IMR-90 (cell line): Measurements from ENCODE around the gene KCNMA1. TPM values are rescaled to one million over a fixed set of nuclear protein-coding genes. Genes with fewer than 3 reads are reported as not detected.
A peak's percentile ranks its signal among the peaks of the same experiment; 100 is the strongest.

Experiments used
- ATAC-seq: fragments of 200-7000 bp; cut with Tn5 transposase; 2 replicates; pipeline ENCODE4 v1.9.1; 2020; ENCODE audit warnings: low read depth, mild to moderate bottlenecking, moderate library complexity
- BruUV-seq: library from RNA; stranded (reverse); fragments of 400-500 nt; replicated peaks from 2 replicates; lab custom pipeline; 2021; lab: Mats Ljungman, UMichigan
- CTCF ChIA-PET: fragments of 300-600 bp; formaldehyde crosslinking; extraction: SDS; loops from one replicate; lab custom pipeline; 2021; ENCODE audit warnings: antibody characterized with exemption; lab: Yijun Ruan, JAX
- POLR2A ChIA-PET: fragments of 300-600 bp; sonication (Branson Sonifier 250); formaldehyde crosslinking; loops from one replicate; lab custom pipeline; 2022; ENCODE audit warnings: antibody characterized with exemption; ENCODE audit not compliant: unreplicated experiment; lab: Charles Lee
- DNase-seq: peaks from one replicate; pipeline ENCODE4 v3.0.0; 2013
- H2AFZ ChIP-seq: replicated peaks from 2 replicates; pipeline ENCODE3; 2013; ENCODE audit warnings: low read length, mild to moderate bottlenecking; ENCODE audit not compliant: poor library complexity
- H2AK5ac ChIP-seq: 2 replicates; pipeline ENCODE4 v1.6.1; 2013; ENCODE audit warnings: low read depth, low read length, inconsistent platforms
- H2AK9ac ChIP-seq: replicated peaks from 2 replicates; pipeline ENCODE3; 2013; ENCODE audit warnings: mild to moderate bottlenecking, low read depth, low read length, moderate library complexity; ENCODE audit not compliant: poor library complexity
- H2BK120ac ChIP-seq: 2 replicates; pipeline ENCODE4 v1.6.1; 2013; ENCODE audit warnings: low read depth, low read length, inconsistent platforms
- H2BK15ac ChIP-seq: 3 replicates; pipeline ENCODE4 v1.6.1; 2013; ENCODE audit warnings: low read depth, low read length, inconsistent platforms
- H2BK20ac ChIP-seq: 2 replicates; pipeline ENCODE4 v1.6.1; 2013; ENCODE audit warnings: low read depth, mild to moderate bottlenecking, inconsistent platforms, low read length, moderate library complexity
- H2BK5ac ChIP-seq: 2 replicates; pipeline ENCODE4 v1.6.1; 2013; ENCODE audit warnings: mild to moderate bottlenecking, low read depth, low read length, inconsistent platforms; ENCODE audit not compliant: poor library complexity, severe bottlenecking
- H3K14ac ChIP-seq: replicated peaks from 2 replicates; pipeline ENCODE4 v1.6.1; 2013; ENCODE audit warnings: low read depth, low read length, inconsistent platforms
- H3K18ac ChIP-seq: 2 replicates; pipeline ENCODE4 v1.6.1; 2013; ENCODE audit warnings: low read depth, low read length, control low read depth
- H3K23ac ChIP-seq: 2 replicates; pipeline ENCODE4 v1.6.1; 2013; ENCODE audit warnings: low read depth, low read length, inconsistent platforms
- H3K27ac ChIP-seq: 2 replicates; pipeline ENCODE4 v1.5.1; 2013; ENCODE audit warnings: mild to moderate bottlenecking, control low read depth, low read length; ENCODE audit not compliant: insufficient read depth
- H3K27me3 ChIP-seq: 2 replicates; pipeline ENCODE4 v1.6.1; 2013; ENCODE audit warnings: low read length; ENCODE audit not compliant: control insufficient read depth, insufficient read depth
- H3K36me3 ChIP-seq: 2 replicates; pipeline ENCODE4 v1.6.1; 2013; ENCODE audit warnings: low read length, mixed read lengths; ENCODE audit not compliant: control insufficient read depth, insufficient read depth
- H3K4ac ChIP-seq: 2 replicates; pipeline ENCODE4 v1.6.1; 2013; ENCODE audit warnings: low read depth, low read length, inconsistent platforms
- H3K4me1 ChIP-seq: 2 replicates; pipeline ENCODE4 v1.6.1; 2013; ENCODE audit warnings: low read length, mixed read lengths; ENCODE audit not compliant: control insufficient read depth, insufficient read depth
- H3K4me2 ChIP-seq: 2 replicates; pipeline ENCODE4 v1.6.1; 2013; ENCODE audit warnings: low read depth, mild to moderate bottlenecking, control low read depth, low read length, moderate library complexity
- H3K4me3 ChIP-seq: 2 replicates; pipeline ENCODE4 v1.5.1; 2013; ENCODE audit warnings: low read depth, mild to moderate bottlenecking, control low read depth, low read length, moderate library complexity; ENCODE audit not compliant: insufficient read depth
- H3K56ac ChIP-seq: 2 replicates; pipeline ENCODE4 v1.6.1; 2013; ENCODE audit warnings: low read length, inconsistent platforms; ENCODE audit not compliant: insufficient read depth; ENCODE audit errors: extremely low read depth
- H3K79me1 ChIP-seq, 2 experiments: 2 replicates each; pipeline ENCODE4 v1.6.1; 2013; ENCODE audit warnings: low read length in 2 of 2, inconsistent platforms in 1 of 2, low read depth in 1 of 2
- H3K9ac ChIP-seq: 2 replicates; pipeline ENCODE4 v1.6.1; 2013; ENCODE audit warnings: low read depth, low read length, control low read depth
- H3K9me1 ChIP-seq: 2 replicates; pipeline ENCODE4 v1.6.1; 2013; ENCODE audit warnings: low read length, inconsistent platforms; ENCODE audit not compliant: insufficient read depth
- H3K9me3 ChIP-seq: 2 replicates; pipeline ENCODE4 v1.6.1; 2013; ENCODE audit warnings: low read length; ENCODE audit not compliant: control insufficient read depth, insufficient read depth
- H4K20me1 ChIP-seq: 2 replicates; pipeline ENCODE4 v1.6.1; 2013; ENCODE audit warnings: low read length, inconsistent platforms; ENCODE audit not compliant: insufficient read depth
- H4K5ac ChIP-seq: 2 replicates; pipeline ENCODE4 v1.6.1; 2013; ENCODE audit warnings: mild to moderate bottlenecking, low read depth, low read length, control low read depth
- H4K8ac ChIP-seq, 2 experiments: 2 replicates each; pipeline ENCODE4 v1.6.1; 2013; ENCODE audit warnings: low read depth in 2 of 2, low read length in 2 of 2, control low read depth in 1 of 2, inconsistent platforms in 1 of 2
- H4K91ac ChIP-seq: 2 replicates; pipeline ENCODE4 v1.6.1; 2013; ENCODE audit warnings: low read depth, low read length, inconsistent platforms; ENCODE audit not compliant: insufficient read depth
- BHLHE40 ChIP-seq: fragments of 150-350 bp; IDR thresholded peaks from 2 replicates; pipeline ENCODE4 v1.6.1; 2016; ENCODE audit warnings: mild to moderate bottlenecking, low read depth, low read length
- CEBPB ChIP-seq: IDR thresholded peaks from 2 replicates; pipeline ENCODE4 v1.6.1; 2012; ENCODE audit warnings: low read depth, low read length, improper control_type of control experiment
- CHD1 ChIP-seq: IDR thresholded peaks from 2 replicates; pipeline ENCODE4 v1.6.1; 2012; ENCODE audit warnings: low read depth, low read length, improper control_type of control experiment
- MAFK ChIP-seq: IDR thresholded peaks from 2 replicates; pipeline ENCODE4 v1.6.1; 2012; ENCODE audit warnings: low read depth, low read length, improper control_type of control experiment
- MAZ ChIP-seq: IDR thresholded peaks from 2 replicates; pipeline ENCODE4 v1.6.1; 2012; ENCODE audit warnings: low read depth, mild to moderate bottlenecking, low read length, improper control_type of control experiment, moderate library complexity, borderline replicate concordance
- MXI1 ChIP-seq: IDR thresholded peaks from 2 replicates; pipeline ENCODE4 v1.6.1; 2012; ENCODE audit warnings: low read depth, mild to moderate bottlenecking, low read length, moderate library complexity, borderline replicate concordance
- POLR2A ChIP-seq: IDR thresholded peaks from 2 replicates; pipeline ENCODE4 v1.6.1; 2012; ENCODE audit warnings: mild to moderate bottlenecking, low read depth, low read length
- RFX5 ChIP-seq: IDR thresholded peaks from 2 replicates; pipeline ENCODE4 v1.8.0; 2012; ENCODE audit warnings: low read depth, mild to moderate bottlenecking, low read length, moderate library complexity
- SMC3 ChIP-seq: fragments of 150-350 bp; IDR thresholded peaks from 2 replicates; pipeline ENCODE4 v1.6.1; 2016; ENCODE audit warnings: low read depth, mild to moderate bottlenecking, antibody characterized with exemption, low read length, moderate library complexity
- WGBS, 2 experiments: methylation state at CpG; one replicate each; pipeline versions ENCODE4 v1.1.5 to v1.1.7; 2013; ENCODE audit warnings: missing lambda C conversion rate in 2 of 2; ENCODE audit not compliant: insufficient read length in 1 of 2; ENCODE audit errors: extremely low coverage in 2 of 2; 5-methylcytosine and 5-hydroxymethylcytosine counted together
- dilution Hi-C: fragments of 300-500 bp; cut with HindIII; formaldehyde crosslinking; loops from one replicate; pipeline ENCODE4 v1.14.3; 2018; ENCODE audit warnings: low sequenced_read_pairs; ENCODE audit not compliant: unreplicated experiment
- in situ Hi-C: fragments of 300-500 bp; cut with MboI; formaldehyde crosslinking; loops from 3 replicates; pipeline ENCODE4 v1.14.3; 2019; ENCODE audit warnings: low sequenced_read_pairs, inconsistent platforms, mixed read lengths
- intact Hi-C: fragments of 100-400 bp; cut with micrococcal nuclease; formaldehyde crosslinking; loops from 2 replicates; pipeline ENCODE4 v1.10.0; 2022
- polyA plus RNA-seq, 3 experiments: library from polyadenylated mRNA; depleted of rRNA; stranded (reverse); fragments of >200 nt; gene quantifications; 2 replicates each; pipeline ENCODE4 v1.2.3, GENCODE V29; 2012; ENCODE audit warnings: low replicate concordance in 1 of 3
- total RNA-seq: library from RNA; depleted of rRNA; stranded (reverse); fragments of >200 nt; gene quantifications from 2 replicates; pipeline ENCODE4 v1.2.3, GENCODE V29; 2012
- TF ChIP-seq, protein P1 (sequence below): fragments of 150-350 bp; IDR thresholded peaks from 2 replicates; pipeline ENCODE4 v1.6.1; 2017; ENCODE audit warnings: mild to moderate bottlenecking, antibody characterized with exemption, low read length, low read depth
- TF ChIP-seq, protein P2 (sequence below): fragments of 150-350 bp; IDR thresholded peaks from 2 replicates; pipeline ENCODE4 v1.6.1; 2016; ENCODE audit warnings: low read depth, mild to moderate bottlenecking, low read length, moderate library complexity, borderline replicate concordance

Gene KCNMA1
- total and polyA plus RNA-seq, 2 of the 4 experiments (the other 2 are of a cell fraction) = 25.6 to 29.6 TPM

DNA sequence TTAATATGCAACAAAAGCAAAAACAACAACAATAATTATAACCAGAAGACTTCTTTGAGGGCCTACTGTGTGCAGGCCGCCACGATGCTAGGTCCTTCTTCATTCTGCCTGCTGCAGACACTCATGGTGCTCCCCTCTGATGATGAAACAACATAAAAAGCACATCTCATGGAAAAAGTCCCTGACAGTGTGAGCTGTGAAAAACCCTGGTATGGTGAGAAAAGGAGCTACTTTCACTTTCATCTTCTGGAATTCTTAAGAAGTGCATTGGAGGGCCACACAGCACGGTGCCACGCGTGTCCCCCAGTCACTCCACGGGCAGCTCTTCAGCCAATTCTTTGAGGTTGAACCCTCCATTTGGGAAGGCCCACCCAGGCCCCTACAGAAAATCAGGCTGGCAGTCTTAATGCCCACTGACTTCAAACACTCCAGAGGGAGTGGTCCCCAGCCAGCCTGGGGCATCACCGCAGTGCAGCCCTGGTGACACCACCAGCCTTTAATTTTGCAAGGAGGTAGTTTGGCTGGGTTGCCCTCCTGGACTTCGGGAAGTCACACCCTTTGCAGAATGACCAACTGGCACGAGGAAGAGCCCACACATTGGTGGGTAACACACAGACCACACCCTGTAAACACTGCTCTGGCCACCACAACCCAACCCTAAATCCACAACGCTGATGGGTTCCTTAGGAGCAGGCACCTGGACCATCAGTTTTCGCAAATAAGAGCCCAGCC, 7.7 kb downstream of the KCNMA1 start:
- no peaks in the 10 kb centered on the region for H3K36me3 ChIP-seq
- TF ChIP-seq POLR2A (no peak), BHLHE40 (no peak), RFX5 (no peak), MAFK (no peak), SMC3 (no peak), MAZ (no peak), MXI1 (no peak), CHD1 (no peak), CEBPB (no peak)
- TF ChIP-seq, protein P1, sequence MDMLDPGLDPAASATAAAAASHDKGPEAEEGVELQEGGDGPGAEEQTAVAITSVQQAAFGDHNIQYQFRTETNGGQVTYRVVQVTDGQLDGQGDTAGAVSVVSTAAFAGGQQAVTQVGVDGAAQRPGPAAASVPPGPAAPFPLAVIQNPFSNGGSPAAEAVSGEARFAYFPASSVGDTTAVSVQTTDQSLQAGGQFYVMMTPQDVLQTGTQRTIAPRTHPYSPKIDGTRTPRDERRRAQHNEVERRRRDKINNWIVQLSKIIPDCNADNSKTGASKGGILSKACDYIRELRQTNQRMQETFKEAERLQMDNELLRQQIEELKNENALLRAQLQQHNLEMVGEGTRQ = no peak
- TF ChIP-seq, protein P2, sequence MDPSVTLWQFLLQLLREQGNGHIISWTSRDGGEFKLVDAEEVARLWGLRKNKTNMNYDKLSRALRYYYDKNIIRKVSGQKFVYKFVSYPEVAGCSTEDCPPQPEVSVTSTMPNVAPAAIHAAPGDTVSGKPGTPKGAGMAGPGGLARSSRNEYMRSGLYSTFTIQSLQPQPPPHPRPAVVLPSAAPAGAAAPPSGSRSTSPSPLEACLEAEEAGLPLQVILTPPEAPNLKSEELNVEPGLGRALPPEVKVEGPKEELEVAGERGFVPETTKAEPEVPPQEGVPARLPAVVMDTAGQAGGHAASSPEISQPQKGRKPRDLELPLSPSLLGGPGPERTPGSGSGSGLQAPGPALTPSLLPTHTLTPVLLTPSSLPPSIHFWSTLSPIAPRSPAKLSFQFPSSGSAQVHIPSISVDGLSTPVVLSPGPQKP = no peak
- H4K20me1 ChIP-seq = no peaks in the 10 kb centered on the region
- H3K4me3 ChIP-seq = no peak overlapping the region
- H3K9ac ChIP-seq = no peak overlapping the region
- H3K79me1 ChIP-seq = peaks cover 0 to 48% of the 10 kb centered on the region in 2 experiments; a peak in 3 of 4 replicates
- H3K56ac ChIP-seq = no peak overlapping the region
- peak overlapping the region; percentile 50 for H3K18ac ChIP-seq
- no peak overlapping the region for H2BK20ac ChIP-seq
- peak overlapping the region; percentile 79 for H3K4me2 ChIP-seq
- CTCF ChIA-PET = interaction anchor here (0.6 kb wide), 1 partner anchor 464 kb away, joined by 3 read pairs; no protein-coding TSS in a partner anchor
- POLR2A ChIA-PET = no interaction called here
- no peaks in the 10 kb centered on the region for H3K9me3 ChIP-seq
- H3K9me1 ChIP-seq = peaks cover 6% of the 10 kb centered on the region; the same call in 1 of the 2 replicates
- peak; percentile 36 for DNase-seq
- H2BK15ac ChIP-seq = no peak overlapping the region
- H3K14ac ChIP-seq = peak overlapping the region; percentile 15; the same call in 1 of the 2 replicates
- BruUV-seq = no TSS peak
- no peak overlapping the region for H2BK120ac ChIP-seq
- no peaks in the 10 kb centered on the region for H3K27me3 ChIP-seq
- H2AK9ac ChIP-seq = no peak overlapping the region
- peak overlapping the region; percentile 48; the same call in 1 of the 2 replicates for H2AK5ac ChIP-seq
- WGBS, 2 experiments = 100% methylated on average over 1 of the region's 11 CpGs; no CpG with 5 or more reads in 1 of the 2 experiments
- H3K4me1 ChIP-seq = peaks cover 5% of the 10 kb centered on the region; the same call in 1 of the 2 replicates
- H3K23ac ChIP-seq = no peak overlapping the region
- intact Hi-C loops (no loop called here), dilution Hi-C loops (no loop called here), in situ Hi-C loops (no loop called here)
- H3K4ac ChIP-seq = no peak overlapping the region
- peak; percentile 38; the same call in 1 of the 2 replicates for ATAC-seq
- 0 out of 2 replicates have a peak overlapping the region, but pooled peaks have one; percentile 19 for H3K27ac ChIP-seq
- no peak overlapping the region for H2AFZ ChIP-seq
- H2BK5ac ChIP-seq = no peak overlapping the region
- H4K5ac ChIP-seq = no peak overlapping the region; the same call in 1 of the 2 replicates
- H4K91ac ChIP-seq = no peak overlapping the region
- peak overlapping the region in 1 of 2 experiments; percentile 48; a peak in 1 of 4 replicates for H4K8ac ChIP-seq
